ENCODE results near the gene WDR33. TPM values are rescaled to one million over a fixed set of nuclear protein-coding genes. Genes with fewer than 3 reads are reported as not detected.

WDR33 gene
- total and polyA plus RNA-seq, 2 of the 13 experiments (the other 11 are each of a cell fraction or from before 2014, with no cell fraction given): 54.9 to 78.2 TPM

DNA sequence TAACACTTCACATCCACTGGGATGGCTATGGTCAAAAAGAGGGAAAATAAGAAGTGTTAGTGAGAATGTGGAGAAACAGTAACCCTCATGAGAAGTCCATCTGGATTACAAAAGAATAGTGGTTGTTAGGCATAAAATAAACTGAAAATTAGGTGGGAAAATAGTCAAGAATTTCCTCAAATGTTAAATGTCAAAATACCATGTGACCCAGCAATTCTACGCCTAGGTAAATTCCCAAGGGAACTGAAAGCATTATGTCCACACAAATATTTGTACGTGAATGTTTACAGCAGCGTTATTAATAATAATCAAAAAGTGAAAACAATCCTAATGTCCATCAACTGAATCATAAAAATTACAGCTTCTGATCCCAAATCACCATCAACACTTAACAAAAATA is 11.0 kb downstream of the WDR33 start:
- Histone ChIP-seq H2AFZ (ENCODE audit: low read length) (no peak overlapping the region), H3K4me3 (replicated peaks in 1 of 3; ENCODE audit: insufficient read depth in 1 of 3, low read depth in 2 of 3, low read length in 3 of 3) (no peak overlapping the region), H3K9ac (ENCODE audit: insufficient read depth, low read depth, low read length) (no peak overlapping the region), H4K20me1 (ENCODE audit: insufficient read depth, low read length) (peaks cover 94% of the 10 kb centered on the region), H3K27me3 (ENCODE audit: control insufficient read depth in 1 of 2, insufficient read depth in 2 of 2, low read length in 2 of 2) (no peaks in the 10 kb centered on the region), H3K9me3 (ENCODE audit: low read length) (no peaks in the 10 kb centered on the region), H3K27ac (ENCODE audit: extremely low read length, insufficient read depth, low read length) (no peak overlapping the region), H3K4me1 (ENCODE audit: insufficient read depth, low read length) (peaks cover 57% of the 10 kb centered on the region), H3K36me3 (replicated peaks in 1 of 2; ENCODE audit: control insufficient read depth in 1 of 2, insufficient read depth in 2 of 2, low read length in 2 of 2) (peaks cover 4 to 29% of the 10 kb centered on the region in 2 experiments; a peak in 4 of 5 replicates), H3K79me2 (ENCODE audit: insufficient read depth, low read length) (peaks cover 100% of the 10 kb centered on the region), H3K4me2 (ENCODE audit: low read depth, low read length) (no peak overlapping the region)
- FAIRE-seq: no peak
- no TSS peak for BruUV-seq (replicated peaks)
- DNase-seq (ENCODE audit: low spot score): no peak
- TF ChIP-seq ZNF451 (CRISPR knock-in tag; IDR thresholded peaks at IDR 0.05) (no peak), MAFF (IDR thresholded peaks at IDR 0.05; ENCODE audit: low read depth, low read length) (no peak), PRPF4 (IDR thresholded peaks at IDR 0.05; ENCODE audit: low read depth, low read length, poor library complexity, severe bottlenecking) (no peak), FIP1L1 (IDR thresholded peaks at IDR 0.05; ENCODE audit: borderline replicate concordance, insufficient read depth, low read depth, low read length) (no peak), ZNF75D (CRISPR knock-in tag; IDR thresholded peaks at IDR 0.05; ENCODE audit: borderline replicate concordance) (no peak), FOSL2 (CRISPR knock-in tag; IDR thresholded peaks at IDR 0.05) (no peak), PHF20 (CRISPR knock-in tag; IDR thresholded peaks at IDR 0.05) (no peak), ADNP (CRISPR knock-in tag; IDR thresholded peaks at IDR 0.05) (no peak), ZC3H13 (CRISPR knock-in tag; IDR thresholded peaks at IDR 0.05) (no peak)
- TF ChIP-seq, protein P1, sequence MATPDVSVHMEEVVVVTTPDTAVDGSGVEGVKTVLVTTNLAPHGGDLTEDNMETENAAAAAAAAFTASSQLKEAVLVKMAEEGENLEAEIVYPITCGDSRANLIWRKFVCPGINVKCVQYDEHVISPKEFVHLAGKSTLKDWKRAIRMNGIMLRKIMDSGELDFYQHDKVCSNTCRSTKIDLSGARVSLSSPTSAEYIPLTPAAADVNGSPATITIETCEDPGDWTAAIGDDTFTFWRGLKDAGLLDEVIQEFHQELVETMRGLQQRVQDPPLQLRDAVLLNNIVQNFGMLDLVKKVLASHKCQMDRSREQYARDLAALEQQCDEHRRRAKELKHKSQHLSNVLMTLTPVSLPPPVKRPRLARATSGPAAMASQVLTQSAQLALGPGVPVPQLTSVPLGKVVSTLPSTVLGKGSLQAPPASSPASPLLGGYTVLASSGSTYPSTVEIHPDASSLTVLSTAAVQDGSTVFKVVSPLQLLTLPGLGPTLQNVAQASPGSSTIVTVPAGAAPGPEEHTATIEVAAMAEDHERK (CRISPR knock-in tag; IDR thresholded peaks at IDR 0.05; ENCODE audit: low read depth): no peak
- ChIA-PET CTCF (ENCODE audit: low intra/inter-chr PET ratio, low total read pairs) (no interaction called here), POLR2A (no interaction called here)
- in situ Hi-C loops (cut with HindIII; ENCODE audit: extremely low pct_ligation_motif_present, low pct_unique_long_range_greater_than_20kb) (no loop called here), intact Hi-C loops (cut with micrococcal nuclease; ENCODE audit: unreplicated experiment) (no loop called here)
- no peak for ATAC-seq
- WGBS (ENCODE audit: low lambda C conversion rate): 96% methylated on average over 3 of the region's 3 CpGs
